Frontal cortex (tissue), 4 donors: ENCODE results near the gene BUB1. TPM values are rescaled to one million over a fixed set of nuclear protein-coding genes. Genes with fewer than 3 reads are reported as not detected.
"Not testable (repeated sequence)": the region's sequence is repeated elsewhere in the genome, so short reads cannot be mapped to it uniquely, and the experiment has no call there.

Source experiments
- DNase-seq, 2 donors: peaks; one replicate each; pipeline ENCODE4 v3.0.0; 2012; ENCODE audit warnings: low spot score in 2 of 2
- FAIRE-seq: peaks from 2 replicates; lab custom pipeline; 2012; peaks lifted over from hg19 to GRCh38; lab: Jason Lieb, UNC
- total RNA-seq: library from RNA; depleted of rRNA; stranded (reverse); fragments of >200 nt; gene quantifications from one replicate; pipeline ENCODE4 v1.2.3, GENCODE V29; 2014
- donor health status: control.
- donor health status: control.
- donor health status: control.

The BUB1 gene
- total RNA-seq, 1 donor from 2014 or later = 6.9 TPM

GRCh38 chr2:110691612-110692258 lies 13.9 kb upstream of the BUB1 start:
- DNase-seq = no peak
- FAIRE-seq = no peak

GRCh38 chr2:110690083-110690965 lies 12.5 kb upstream of the BUB1 start:
- no peak for DNase-seq

GRCh38 chr2:110688594-110689091 lies 10.8 kb upstream of the BUB1 start:
- no peak for FAIRE-seq

More at GRCh38 chr2:110690083-110690965, 12.5 kb upstream of the BUB1 start:
- no peak for FAIRE-seq

GRCh38 chr2:110687775-110688484 lies 10.1 kb upstream of the BUB1 start:
- FAIRE-seq, DNase-seq: not testable (repeated sequence)

More at GRCh38 chr2:110688594-110689091, 10.8 kb upstream of the BUB1 start:
- no peak for DNase-seq

- FAIRE-seq = no peak
- DNase-seq = no peak
Measured at GRCh38 chr2:110682872-110683271, 5.0 kb upstream of the BUB1 start.

GRCh38 chr2:110682267-110682666 lies 4.4 kb upstream of the BUB1 start:
- FAIRE-seq = no peak

GRCh38 chr2:110680709-110681108 lies 2.8 kb upstream of the BUB1 start:
- no peak for FAIRE-seq
- DNase-seq = no peak

More at GRCh38 chr2:110682267-110682666, 4.4 kb upstream of the BUB1 start:
- DNase-seq = no peak

GRCh38 chr2:110679865-110680264 lies 2.0 kb upstream of the BUB1 start:
- no peak for DNase-seq
- no peak for FAIRE-seq

GRCh38 chr2:110679337-110679707 lies 1.5 kb upstream of the BUB1 start:
- DNase-seq = no peak
- no peak for FAIRE-seq

- FAIRE-seq = no peak
- peak in 1 of 2 donors; percentile 38 for DNase-seq
Measured at GRCh38 chr2:110678457-110679336, 834 bp upstream of the BUB1 start.

GRCh38 chr2:110677080-110677479 lies 783 bp downstream of the BUB1 start:
- no peak for FAIRE-seq
- no peak for DNase-seq

- DNase-seq = no peak
- FAIRE-seq = no peak
Measured at GRCh38 chr2:110675679-110676078, 2.2 kb downstream of the BUB1 start.

- no peak for DNase-seq
- FAIRE-seq = no peak
Measured at GRCh38 chr2:110674620-110675555, 3.0 kb downstream of the BUB1 start.

- no peak for DNase-seq
Measured at GRCh38 chr2:110673201-110673600, 4.7 kb downstream of the BUB1 start.

GRCh38 chr2:110670826-110671225 lies 7.0 kb downstream of the BUB1 start:
- DNase-seq = no peak
- no peak for FAIRE-seq

More at GRCh38 chr2:110673201-110673600, 4.7 kb downstream of the BUB1 start:
- FAIRE-seq = no peak

- FAIRE-seq (no peak), DNase-seq (no peak)
Measured at GRCh38 chr2:110669079-110669478, 8.8 kb downstream of the BUB1 start.

- FAIRE-seq = no peak
- no peak for DNase-seq
Measured at GRCh38 chr2:110667071-110667470, 10.8 kb downstream of the BUB1 start.

- no peak for FAIRE-seq
- no peak for DNase-seq
Measured at GRCh38 chr2:110664135-110664534, 13.7 kb downstream of the BUB1 start.
